PC-9 (cell line): Measurements from ENCODE around the gene TRIM69. TPM values are rescaled to one million over a fixed set of nuclear protein-coding genes. Genes with fewer than 3 reads are reported as not detected.
"Not testable (repeated sequence)": the region's sequence is repeated elsewhere in the genome, so short reads cannot be mapped to it uniquely, and the experiment has no call there.

Experiments
- BruUV-seq: library from RNA; stranded (reverse); fragments of 400-500 nt; replicated peaks from 2 replicates; lab custom pipeline; 2021; lab: Mats Ljungman, UMichigan
- CTCF ChIA-PET: fragments of 300-600 bp; sonication (Branson Sonifier 250); formaldehyde crosslinking; loops from one replicate; lab custom pipeline; 2022; ENCODE audit warnings: antibody characterized with exemption; lab: Charles Lee
- POLR2A ChIA-PET: fragments of 300-600 bp; sonication (Branson Sonifier 250); formaldehyde crosslinking; loops from one replicate; lab custom pipeline; 2022; ENCODE audit warnings: antibody characterized with exemption; ENCODE audit not compliant: unreplicated experiment; lab: Charles Lee
- DNase-seq, 2 experiments: peaks; one replicate each; pipeline versions ENCODE4 v3.0.0 to v3.0.0-alpha.2; 2015 to 2022; ENCODE audit warnings: mixed read lengths in 1 of 2
- H2AFZ ChIP-seq: fragments of 200-600 bp; sonication (generic); 2 replicates; pipeline ENCODE4 v1.8.1; 2017; ENCODE audit warnings: antibody characterized with exemption
- H3F3A ChIP-seq: fragments of 200-600 bp; sonication (generic); 2 replicates; pipeline ENCODE4 v1.8.1; 2017; ENCODE audit warnings: antibody characterized with exemption, mild to moderate bottlenecking, low read depth; ENCODE audit not compliant: insufficient read depth
- H3K27ac ChIP-seq: fragments of 200-600 bp; sonication (generic); 2 replicates; pipeline ENCODE4 v1.6.1; 2016; ENCODE audit warnings: mixed run types
- H3K27me3 ChIP-seq: fragments of 200-600 bp; sonication (generic); 2 replicates; pipeline ENCODE4 v1.6.1; 2016; ENCODE audit warnings: low read depth, mixed run types; ENCODE audit not compliant: insufficient read depth
- H3K36me3 ChIP-seq: fragments of 200-600 bp; sonication (generic); 2 replicates; pipeline ENCODE4 v1.6.1; 2016; ENCODE audit warnings: low read depth, mixed run types
- H3K4me1 ChIP-seq: fragments of 200-600 bp; sonication (generic); replicated peaks from 2 replicates; pipeline ENCODE4 v1.6.1; 2016; ENCODE audit warnings: mixed run types; ENCODE audit not compliant: insufficient read depth
- H3K4me2 ChIP-seq: fragments of 200-600 bp; sonication (generic); 2 replicates; pipeline ENCODE4 v1.6.1; 2017; ENCODE audit warnings: mixed run types
- H3K4me3 ChIP-seq: fragments of 200-600 bp; sonication (generic); 2 replicates; pipeline ENCODE4 v1.6.1; 2016; ENCODE audit warnings: mixed run types
- H3K79me2 ChIP-seq: fragments of 200-600 bp; sonication (generic); 2 replicates; pipeline ENCODE4 v1.6.1; 2017; ENCODE audit warnings: low read depth, mixed run types
- H3K9me2 ChIP-seq: fragments of 200-600 bp; sonication (generic); 2 replicates; pipeline ENCODE4 v1.8.1; 2017; ENCODE audit warnings: mild to moderate bottlenecking; ENCODE audit not compliant: insufficient read depth
- H3K9me3 ChIP-seq: fragments of 200-600 bp; sonication (generic); 2 replicates; pipeline ENCODE4 v1.8.1; 2016; ENCODE audit warnings: low read depth; ENCODE audit not compliant: insufficient read depth
- H4K20me1 ChIP-seq: fragments of 200-600 bp; sonication (generic); 2 replicates; pipeline ENCODE4 v1.8.1; 2017; ENCODE audit not compliant: insufficient read depth
- EZH2 ChIP-seq: fragments of 200-600 bp; sonication (generic); IDR thresholded peaks from 2 replicates; pipeline ENCODE4 v1.8.0; 2017; ENCODE audit warnings: antibody characterized with exemption, low read depth
- intact Hi-C: fragments of 100-400 bp; cut with micrococcal nuclease; formaldehyde crosslinking; loops from one replicate; pipeline ENCODE4 v1.10.0; 2022; ENCODE audit not compliant: unreplicated experiment
- total RNA-seq: library from RNA; stranded (reverse); gene quantifications from 2 replicates; pipeline ENCODE4 v1.2.3, GENCODE V29; 2021
- TF ChIP-seq, protein P1 (sequence below): fragments of 200-600 bp; sonication (generic); conservative IDR thresholded peaks from 2 replicates; pipeline ENCODE4 v1.6.1; 2017; ENCODE audit warnings: mixed run types, antibody characterized with exemption, mild to moderate bottlenecking, moderate library complexity

The TRIM69 gene
- total RNA-seq, 1 experiment from 2014 or later, result 17.4 TPM

DNA sequence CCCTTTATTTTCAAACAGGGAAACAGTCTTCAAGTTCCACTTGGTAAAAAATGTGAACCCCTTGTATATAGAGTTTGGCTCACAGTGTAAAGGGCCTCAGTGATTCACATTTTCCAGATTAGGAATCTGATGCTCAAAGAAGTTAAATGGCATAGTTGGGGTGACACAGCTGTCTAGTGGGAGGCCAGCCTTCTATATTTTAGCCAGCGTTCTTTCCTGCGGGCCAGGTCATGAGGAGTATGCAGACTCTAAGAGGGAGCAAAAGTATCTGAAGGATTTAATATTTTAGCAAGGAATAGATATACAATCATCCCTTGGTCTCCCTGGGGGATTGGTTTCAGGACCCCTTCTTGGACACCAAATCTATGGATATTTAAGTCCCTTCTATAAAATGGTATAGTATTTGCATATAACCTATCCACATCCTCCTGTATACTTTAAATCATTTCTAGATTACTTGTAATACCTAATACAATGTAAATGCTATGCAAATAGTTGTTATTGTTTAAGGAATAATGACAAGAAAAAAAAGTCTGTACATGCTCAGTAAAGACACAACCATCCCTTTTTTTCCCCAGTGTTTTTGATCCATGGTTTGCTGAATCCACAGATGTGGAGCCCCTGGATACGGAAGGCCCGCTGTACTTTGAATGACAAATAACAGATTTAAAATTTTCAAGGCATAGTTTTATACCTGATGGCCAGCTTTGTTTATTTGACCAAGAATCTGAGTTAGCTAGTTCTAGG is 18.0 kb upstream of the TRIM69 start:
- Histone ChIP-seq H4K20me1 (no peaks in the 10 kb centered on the region), H3K4me1 (no peaks in the 10 kb centered on the region), H3K79me2 (peaks cover 21% of the 10 kb centered on the region), H3K9me2 (no peaks in the 10 kb centered on the region), H3K36me3 (peaks cover 3% of the 10 kb centered on the region; the same call in 1 of the 2 replicates), H3K27ac (no peak overlapping the region), H2AFZ (no peak overlapping the region), H3K4me2 (no peak overlapping the region), H3F3A (peaks cover 7% of the 10 kb centered on the region; the same call in 1 of the 2 replicates), H3K27me3 (no peaks in the 10 kb centered on the region), H3K9me3 (no peaks in the 10 kb centered on the region), H3K4me3 (no peak overlapping the region)
- DNase-seq, result no peak
- intact Hi-C loops, result no loop called here
- TF ChIP-seq, protein P1, sequence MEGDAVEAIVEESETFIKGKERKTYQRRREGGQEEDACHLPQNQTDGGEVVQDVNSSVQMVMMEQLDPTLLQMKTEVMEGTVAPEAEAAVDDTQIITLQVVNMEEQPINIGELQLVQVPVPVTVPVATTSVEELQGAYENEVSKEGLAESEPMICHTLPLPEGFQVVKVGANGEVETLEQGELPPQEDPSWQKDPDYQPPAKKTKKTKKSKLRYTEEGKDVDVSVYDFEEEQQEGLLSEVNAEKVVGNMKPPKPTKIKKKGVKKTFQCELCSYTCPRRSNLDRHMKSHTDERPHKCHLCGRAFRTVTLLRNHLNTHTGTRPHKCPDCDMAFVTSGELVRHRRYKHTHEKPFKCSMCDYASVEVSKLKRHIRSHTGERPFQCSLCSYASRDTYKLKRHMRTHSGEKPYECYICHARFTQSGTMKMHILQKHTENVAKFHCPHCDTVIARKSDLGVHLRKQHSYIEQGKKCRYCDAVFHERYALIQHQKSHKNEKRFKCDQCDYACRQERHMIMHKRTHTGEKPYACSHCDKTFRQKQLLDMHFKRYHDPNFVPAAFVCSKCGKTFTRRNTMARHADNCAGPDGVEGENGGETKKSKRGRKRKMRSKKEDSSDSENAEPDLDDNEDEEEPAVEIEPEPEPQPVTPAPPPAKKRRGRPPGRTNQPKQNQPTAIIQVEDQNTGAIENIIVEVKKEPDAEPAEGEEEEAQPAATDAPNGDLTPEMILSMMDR, result no peak
- TF ChIP-seq EZH2, result no peak
- BruUV-seq, result no TSS peak
- POLR2A ChIA-PET, result no interaction called here
- CTCF ChIA-PET, result no interaction called here

DNA sequence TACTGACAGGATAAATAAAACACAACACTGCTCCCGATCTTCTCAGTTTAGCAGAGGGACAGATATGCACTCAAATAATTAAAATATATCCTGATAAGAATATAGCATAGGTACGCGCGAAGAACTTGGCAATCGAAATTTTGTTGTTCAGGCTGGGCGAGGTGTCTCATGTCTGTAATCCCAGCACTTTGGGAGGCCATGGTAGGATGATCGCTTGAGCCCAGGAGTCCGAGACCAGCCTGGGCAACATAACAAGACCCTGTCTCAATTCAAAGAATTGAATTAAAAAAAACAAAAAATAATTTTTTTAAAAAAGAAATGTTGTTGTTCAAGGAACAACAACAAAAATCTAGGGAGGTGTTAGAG is 17.4 kb upstream of the TRIM69 start:
- peaks cover 7% of the 10 kb centered on the region; the same call in 1 of the 2 replicates for H3F3A ChIP-seq
- no peak overlapping the region for H3K4me2 ChIP-seq
- intact Hi-C loops, result no loop called here
- POLR2A ChIA-PET, result no interaction called here
- H2AFZ ChIP-seq, result no peak overlapping the region
- BruUV-seq, result no TSS peak
- H3K4me1 ChIP-seq, result no peaks in the 10 kb centered on the region
- no peaks in the 10 kb centered on the region for H3K9me3 ChIP-seq
- H3K36me3 ChIP-seq, result peaks cover 3% of the 10 kb centered on the region; the same call in 1 of the 2 replicates
- no peaks in the 10 kb centered on the region for H3K27me3 ChIP-seq
- H3K9me2 ChIP-seq, result no peaks in the 10 kb centered on the region
- H3K79me2 ChIP-seq, result peaks cover 16% of the 10 kb centered on the region
- no peak overlapping the region for H3K27ac ChIP-seq
- TF ChIP-seq, protein P1, result no peak
- no peak for TF ChIP-seq EZH2
- DNase-seq, result no peak
- CTCF ChIA-PET, result no interaction called here
- no peak overlapping the region for H3K4me3 ChIP-seq
- H4K20me1 ChIP-seq, result no peaks in the 10 kb centered on the region

DNA sequence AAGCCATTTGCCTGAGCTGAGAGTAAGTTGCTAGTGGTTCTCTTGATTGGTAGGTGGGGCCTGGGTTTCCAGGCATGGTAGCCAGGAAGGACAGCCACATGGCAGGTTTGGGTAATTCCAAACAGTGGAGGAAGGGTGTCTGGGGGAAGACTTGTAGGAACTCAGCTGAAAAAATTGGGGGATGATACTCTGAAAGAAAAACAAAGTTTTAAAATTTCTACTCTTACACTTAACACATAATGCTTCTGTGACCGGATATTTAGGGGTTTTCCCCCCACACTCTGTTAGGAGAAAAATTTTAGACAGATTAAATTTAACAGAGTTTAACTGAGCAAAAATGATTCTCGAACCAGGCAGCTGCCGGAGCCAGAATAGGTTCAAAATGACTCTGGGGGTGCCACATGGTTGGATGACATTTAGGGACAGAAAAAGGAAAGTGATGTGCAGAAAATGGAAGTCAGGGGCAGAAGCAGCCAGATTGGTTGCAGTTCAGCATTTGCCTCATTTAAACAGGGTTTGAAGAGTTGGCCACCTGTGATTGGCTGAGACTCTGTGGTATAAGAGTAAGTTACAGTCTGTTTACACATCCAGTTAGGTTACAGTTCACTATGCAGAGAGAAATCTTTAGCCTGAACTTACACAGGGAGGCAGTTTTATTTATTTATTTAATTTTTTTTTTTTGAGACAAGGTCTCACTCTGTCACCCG is 16.9 kb upstream of the TRIM69 start:
- no TSS peak for BruUV-seq
- DNase-seq, result no peak
- Histone ChIP-seq H3K4me3 (no peak overlapping the region), H3K79me2 (peaks cover 10% of the 10 kb centered on the region), H4K20me1 (no peaks in the 10 kb centered on the region), H3K4me1 (no peaks in the 10 kb centered on the region), H3F3A (peaks cover 7% of the 10 kb centered on the region; the same call in 1 of the 2 replicates), H3K9me2 (no peaks in the 10 kb centered on the region), H3K27me3 (no peaks in the 10 kb centered on the region), H3K27ac (no peak overlapping the region), H3K36me3 (peaks cover 3% of the 10 kb centered on the region; the same call in 1 of the 2 replicates), H2AFZ (no peak overlapping the region), H3K9me3 (no peaks in the 10 kb centered on the region), H3K4me2 (no peak overlapping the region)
- TF ChIP-seq, protein P1, result no peak
- POLR2A ChIA-PET, result no interaction called here
- intact Hi-C loops, result no loop called here
- CTCF ChIA-PET, result no interaction called here

DNA sequence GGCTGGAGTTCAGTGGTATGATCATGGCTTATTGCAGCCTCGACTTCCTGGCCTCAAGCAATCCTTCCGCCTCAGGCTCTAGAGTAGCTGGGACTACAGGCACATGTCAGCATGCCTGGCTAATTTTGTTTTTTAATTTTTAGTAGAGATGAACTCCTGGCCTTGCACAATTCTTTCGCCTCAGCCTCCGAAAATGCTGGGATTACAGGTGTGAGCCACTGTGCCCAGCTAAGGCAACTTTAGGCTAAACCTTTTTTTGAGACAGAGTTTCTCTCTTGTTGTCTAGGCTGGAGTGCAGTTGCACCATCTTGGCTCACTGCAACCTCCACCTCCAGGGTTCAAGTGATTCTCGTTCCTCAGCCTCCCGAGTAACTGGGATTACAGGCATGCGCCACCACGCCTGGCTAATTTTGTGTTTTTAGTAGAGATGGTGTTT is 16.3 kb upstream of the TRIM69 start:
- H3F3A ChIP-seq, POLR2A ChIA-PET, H3K4me1 ChIP-seq, H3K36me3 ChIP-seq, H3K27me3 ChIP-seq, BruUV-seq, H3K9me2 ChIP-seq, CTCF ChIA-PET, H4K20me1 ChIP-seq, H3K4me3 ChIP-seq, H3K27ac ChIP-seq, intact Hi-C loops, H3K9me3 ChIP-seq, H3K79me2 ChIP-seq, DNase-seq, H3K4me2 ChIP-seq, H2AFZ ChIP-seq: not testable (repeated sequence)
